Keratinocyte (primary cell): ENCODE results near the gene ETV5. TPM values are rescaled to one million over a fixed set of nuclear protein-coding genes. Genes with fewer than 3 reads are reported as not detected.
A peak's percentile ranks its signal among the peaks of the same experiment; 100 is the strongest.

Experiments used
- DNase-seq: peaks from one replicate; pipeline ENCODE4 v3.0.0-alpha.2; 2011; ENCODE audit warnings: low read depth, missing footprints, low spot score
- FAIRE-seq: peaks from 2 replicates; lab custom pipeline; 2011; peaks lifted over from hg19 to GRCh38; lab: Jason Lieb, UNC
- H2AFZ ChIP-seq: 2 replicates; pipeline ENCODE4 v1.6.0; 2012; ENCODE audit warnings: low read length, control low read depth, inconsistent platforms; ENCODE audit not compliant: control insufficient read depth
- H3K27ac ChIP-seq: 2 replicates; pipeline ENCODE4 v1.5.1; 2011; ENCODE audit warnings: low read length; ENCODE audit not compliant: control insufficient read depth, insufficient read depth
- H3K27me3 ChIP-seq: 3 replicates; pipeline ENCODE4 v1.6.0; 2011; ENCODE audit warnings: low read length; ENCODE audit not compliant: control insufficient read depth, insufficient read depth; ENCODE audit errors: extremely low read depth
- H3K36me3 ChIP-seq, 2 experiments: 2 replicates in 1 of 2; 3 replicates in 1 of 2; pipeline ENCODE4 v1.5.1; 2011; ENCODE audit warnings: low read length in 2 of 2, mild to moderate bottlenecking in 1 of 2; ENCODE audit not compliant: control insufficient read depth in 2 of 2, insufficient read depth in 2 of 2; ENCODE audit errors: extremely low read depth in 1 of 2
- H3K4me1 ChIP-seq: 3 replicates; pipeline ENCODE4 v1.5.1; 2011; ENCODE audit warnings: low read length; ENCODE audit not compliant: control insufficient read depth, insufficient read depth; ENCODE audit errors: extremely low read depth
- H3K4me2 ChIP-seq: 3 replicates; pipeline ENCODE4 v1.6.0; 2011; ENCODE audit warnings: low read depth, low read length; ENCODE audit not compliant: control insufficient read depth, insufficient read depth; ENCODE audit errors: extremely low read depth
- H3K4me3 ChIP-seq, 3 experiments: fragments of 200-600 bp in 1 of 3; sonication (generic) in 1 of 3; 2 replicates in 2 of 3; 3 replicates in 1 of 3; pipeline ENCODE4 v1.5.1; 2011 to 2016; ENCODE audit warnings: low read length in 3 of 3, mild to moderate bottlenecking in 3 of 3, control low read depth in 2 of 3, inconsistent platforms in 1 of 3, low read depth in 1 of 3, mixed read lengths in 1 of 3, mixed run types in 1 of 3, moderate library complexity in 1 of 3; ENCODE audit not compliant: control insufficient read depth in 2 of 3, insufficient read depth in 2 of 3; ENCODE audit errors: extremely low read depth in 1 of 3
- H3K79me2 ChIP-seq: 2 replicates; pipeline ENCODE4 v1.6.0; 2012; ENCODE audit warnings: low read length; ENCODE audit not compliant: control insufficient read depth, insufficient read depth
- H3K9ac ChIP-seq: 3 replicates; pipeline ENCODE4 v1.6.0; 2011; ENCODE audit warnings: low read length; ENCODE audit not compliant: control insufficient read depth, insufficient read depth; ENCODE audit errors: extremely low read depth
- H3K9me1 ChIP-seq: 3 replicates; pipeline ENCODE4 v1.6.0; 2011; ENCODE audit warnings: low read length; ENCODE audit not compliant: control insufficient read depth, insufficient read depth; ENCODE audit errors: extremely low read depth
- H3K9me3 ChIP-seq: 2 replicates; pipeline ENCODE4 v1.5.1; 2012; ENCODE audit warnings: low read depth, low read length; ENCODE audit not compliant: control insufficient read depth
- H4K20me1 ChIP-seq: 3 replicates; pipeline ENCODE4 v1.6.0; 2011; ENCODE audit warnings: low read length; ENCODE audit not compliant: control insufficient read depth, insufficient read depth; ENCODE audit errors: extremely low read depth
- CTCF ChIP-seq, 3 experiments: IDR thresholded peaks in 1 of 3; conservative IDR thresholded peaks in 1 of 3; optimal IDR thresholded peaks in 1 of 3; 2 replicates in 2 of 3; 3 replicates in 1 of 3; pipeline versions ENCODE3 to v1.5.1; 2011; ENCODE audit warnings: low read length in 3 of 3, mild to moderate bottlenecking in 3 of 3, moderate library complexity in 2 of 3, control low read depth in 1 of 3, inconsistent platforms in 1 of 3; ENCODE audit not compliant: insufficient read depth in 2 of 3; ENCODE audit errors: extremely low read depth in 1 of 3
- EZH2 ChIP-seq: IDR thresholded peaks from one replicate; pipeline ENCODE4 v1.6.1; 2012; ENCODE audit warnings: inconsistent platforms, mild to moderate bottlenecking, low read length, moderate library complexity
- dilution Hi-C: fragments of 300-500 bp; cut with MboI; formaldehyde crosslinking; loops from one replicate; pipeline ENCODE4 v1.7.0; 2020; ENCODE audit warnings: low sequenced_read_pairs; ENCODE audit not compliant: extremely low pct_ligation_motif_present
- polyA plus RNA-seq, 5 experiments: library from polyadenylated mRNA; depleted of rRNA in 3 of 5; stranded (reverse) in 3 of 5; stranded (forward) in 1 of 5; unstranded in 1 of 5; fragments of >200 nt; gene quantifications; 1 replicate in 1 of 5; 2 replicates in 3 of 5; 3 replicates in 1 of 5; pipeline versions ENCODE4 v1.2.1 to v1.2.3, GENCODE V29; 2011 to 2012; ENCODE audit warnings: missing spikeins in 2 of 5, low read depth in 1 of 5, low replicate concordance in 1 of 5

ETV5 gene
- polyA plus RNA-seq, 1 donor (not counting 4 experiments of a cell fraction or from before 2014, with no cell fraction given) = 28.7 TPM

GRCh38 chr3:186093271-186093900 lies 15.5 kb downstream of the ETV5 start:
- H3K4me1 ChIP-seq = peaks cover 29% of the 10 kb centered on the region
- DNase-seq (no peak), FAIRE-seq (no peak)
- no peaks in the 10 kb centered on the region for H3K9me3 ChIP-seq
- H4K20me1 ChIP-seq = no peaks in the 10 kb centered on the region
- dilution Hi-C loops = no loop called here
- H3K9me1 ChIP-seq = peaks cover 4% of the 10 kb centered on the region
- H3K9ac ChIP-seq = no peak overlapping the region
- no peaks in the 10 kb centered on the region for H3K27me3 ChIP-seq
- H3K79me2 ChIP-seq = peaks cover 5% of the 10 kb centered on the region
- no peak overlapping the region for H2AFZ ChIP-seq
- no peak overlapping the region for H3K4me2 ChIP-seq
- peaks cover 15 to 18% of the 10 kb centered on the region in 2 experiments for H3K36me3 ChIP-seq
- no peak overlapping the region for H3K4me3 ChIP-seq
- no peak overlapping the region for H3K27ac ChIP-seq
- TF ChIP-seq CTCF (optimal IDR thresholded peaks at IDR 0.05 in 1 of 3, IDR thresholded peaks at IDR 0.05 in 1 of 3, conservative IDR thresholded peaks at IDR 0.05 in 1 of 3; ENCODE audit: extremely low read depth in 1 of 3, insufficient read depth in 2 of 3, low read length in 3 of 3) (peak in 1 of 3 experiments; percentile 11), EZH2 (no peak)

DNA sequence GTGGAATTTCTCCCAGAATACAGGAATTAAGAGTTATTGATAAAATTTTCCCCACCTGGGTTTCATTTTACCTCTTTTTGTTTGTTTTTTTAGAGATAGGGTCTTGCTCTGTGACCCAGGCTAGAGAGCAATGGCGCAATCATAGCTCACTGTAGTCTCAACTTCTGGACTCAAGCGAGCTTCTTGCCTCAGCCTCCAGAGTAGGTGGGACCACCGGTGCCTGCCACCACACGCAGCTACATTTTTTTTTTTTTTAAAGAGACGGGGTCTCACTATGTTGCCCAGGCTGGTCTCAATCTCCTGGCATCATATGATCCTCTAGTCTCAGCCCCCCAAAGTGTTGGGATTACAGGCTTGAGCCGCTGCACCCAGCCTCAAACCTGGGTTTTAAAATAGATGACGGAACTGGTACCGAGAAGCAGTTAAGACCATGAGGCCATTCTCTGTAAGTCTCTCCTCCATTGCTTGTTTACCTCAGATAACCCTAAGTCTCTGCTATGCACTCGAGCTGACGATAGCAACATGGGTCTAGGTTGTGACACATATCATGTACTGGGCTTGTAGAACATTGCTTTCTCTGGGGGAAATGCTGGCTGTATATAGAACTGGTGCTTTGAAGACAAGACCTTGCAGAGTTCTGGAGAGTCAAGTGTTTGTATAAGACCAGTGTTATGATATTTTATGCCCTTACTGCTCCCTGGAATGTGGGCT lies 16.4 kb downstream of the ETV5 start:
- no peak overlapping the region for H3K27ac ChIP-seq
- peaks cover 21% of the 10 kb centered on the region for H3K4me1 ChIP-seq
- FAIRE-seq = no peak
- no peaks in the 10 kb centered on the region for H4K20me1 ChIP-seq
- no peak overlapping the region for H3K4me2 ChIP-seq
- no peak overlapping the region for H3K9ac ChIP-seq
- TF ChIP-seq CTCF (optimal IDR thresholded peaks at IDR 0.05 in 1 of 3, IDR thresholded peaks at IDR 0.05 in 1 of 3, conservative IDR thresholded peaks at IDR 0.05 in 1 of 3; ENCODE audit: extremely low read depth in 1 of 3, insufficient read depth in 2 of 3, low read length in 3 of 3) (no peak), EZH2 (no peak)
- H3K79me2 ChIP-seq = peaks cover 8% of the 10 kb centered on the region
- DNase-seq = no peak
- H2AFZ ChIP-seq = no peak overlapping the region
- H3K36me3 ChIP-seq = peaks cover 22 to 24% of the 10 kb centered on the region in 2 experiments
- no peaks in the 10 kb centered on the region for H3K27me3 ChIP-seq
- H3K9me1 ChIP-seq = peaks cover 8% of the 10 kb centered on the region
- dilution Hi-C loops = no loop called here
- no peak overlapping the region for H3K4me3 ChIP-seq
- H3K9me3 ChIP-seq = no peaks in the 10 kb centered on the region
